ENCODE results near the gene FIGNL2.

FIGNL2 gene

GRCh38 chr12:51852404-51853137, 4.1 kb upstream of the FIGNL2 start:
- H3K36me3 ChIP-seq (ENCODE audit: control insufficient read depth, insufficient read depth, low read length), result no peaks in the 10 kb centered on the region
- WGBS, 2 experiments (ENCODE audit: insufficient coverage in 2 of 2), result 88% methylated on average over 4 of the region's 5 CpGs
- no peak overlapping the region for H3K27ac ChIP-seq (ENCODE audit: low read depth, low read length, severe bottlenecking)
- H3K9me3 ChIP-seq (ENCODE audit: control insufficient read depth, low read length), result no peaks in the 10 kb centered on the region
- H3K4me3 ChIP-seq (ENCODE audit: extremely low read depth, insufficient read depth, low read length, poor library complexity, severe bottlenecking), result no peak overlapping the region
- peaks cover 9% of the 10 kb centered on the region for H3K4me1 ChIP-seq (ENCODE audit: control insufficient read depth, insufficient read depth, low read length, poor library complexity, severe bottlenecking)

DNA sequence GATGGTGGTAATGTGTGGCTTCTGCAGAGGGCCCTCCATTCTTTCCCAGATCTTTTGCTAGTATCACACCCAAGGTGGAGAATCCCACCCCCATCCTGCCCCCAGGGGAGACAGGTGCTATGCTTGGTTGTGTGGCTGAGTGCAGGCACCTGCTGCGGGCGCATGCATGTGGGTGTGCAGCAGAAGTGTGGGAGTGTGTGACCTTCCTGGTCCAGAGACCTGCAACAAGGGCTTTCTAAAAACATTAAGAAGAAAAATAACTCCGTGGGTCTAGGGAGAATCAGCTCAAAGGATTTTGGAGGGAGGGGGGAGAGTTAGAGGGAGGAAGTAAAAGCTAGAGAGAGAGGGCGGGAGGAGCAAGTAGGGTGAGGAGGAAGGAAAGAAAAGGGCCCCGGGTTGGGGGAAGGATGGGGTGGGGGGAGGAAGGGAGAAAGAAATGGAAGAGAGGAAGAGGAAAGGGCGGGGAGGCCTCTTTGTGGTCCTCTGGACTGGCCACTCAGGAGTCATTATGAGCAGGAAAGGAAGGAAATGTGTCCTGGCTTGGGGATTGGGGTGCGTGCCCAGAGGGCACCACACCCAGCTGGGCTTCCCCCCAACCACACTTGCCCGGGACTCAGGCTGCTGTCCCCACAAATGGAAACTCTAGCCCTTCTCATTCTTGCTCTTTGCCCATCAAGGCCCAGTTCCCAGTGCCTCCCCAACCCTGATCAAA, 3.1 kb upstream of the FIGNL2 start:
- Histone ChIP-seq H3K9me3 (ENCODE audit: control insufficient read depth, low read length) (no peaks in the 10 kb centered on the region), H3K4me1 (ENCODE audit: control insufficient read depth, insufficient read depth, low read length, poor library complexity, severe bottlenecking) (peaks cover 11% of the 10 kb centered on the region), H3K27ac (ENCODE audit: low read depth, low read length, severe bottlenecking) (no peak overlapping the region), H3K4me3 (ENCODE audit: extremely low read depth, insufficient read depth, low read length, poor library complexity, severe bottlenecking) (no peak overlapping the region), H3K36me3 (ENCODE audit: control insufficient read depth, insufficient read depth, low read length) (no peaks in the 10 kb centered on the region)
- WGBS, 2 experiments (ENCODE audit: insufficient coverage in 2 of 2), result 72 to 73% methylated on average over 6 of the region's 8 CpGs

DNA sequence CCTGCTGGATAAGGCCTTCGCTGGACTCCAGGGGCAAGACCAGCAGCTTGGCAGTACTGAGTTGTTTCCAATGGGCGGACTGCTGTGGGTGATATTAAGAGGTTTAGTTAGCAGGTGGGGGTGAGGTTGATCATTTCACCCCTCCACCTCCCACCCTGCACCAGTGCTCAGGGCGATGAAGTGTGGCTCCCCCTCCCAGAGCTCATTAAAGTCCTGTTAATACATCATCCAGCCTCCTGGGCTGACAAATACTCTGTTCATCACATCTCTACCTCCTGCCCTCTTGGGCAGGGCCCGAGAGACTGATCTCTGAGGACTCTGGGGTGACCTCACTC, 2.4 kb upstream of the FIGNL2 start:
- 86 to 95% methylated on average over 2 to 3 of the region's 4 CpGs for WGBS, 2 experiments (ENCODE audit: insufficient coverage in 2 of 2)
- Histone ChIP-seq H3K36me3 (ENCODE audit: control insufficient read depth, insufficient read depth, low read length) (peaks cover 5% of the 10 kb centered on the region), H3K27ac (ENCODE audit: low read depth, low read length, severe bottlenecking) (no peak overlapping the region)

DNA sequence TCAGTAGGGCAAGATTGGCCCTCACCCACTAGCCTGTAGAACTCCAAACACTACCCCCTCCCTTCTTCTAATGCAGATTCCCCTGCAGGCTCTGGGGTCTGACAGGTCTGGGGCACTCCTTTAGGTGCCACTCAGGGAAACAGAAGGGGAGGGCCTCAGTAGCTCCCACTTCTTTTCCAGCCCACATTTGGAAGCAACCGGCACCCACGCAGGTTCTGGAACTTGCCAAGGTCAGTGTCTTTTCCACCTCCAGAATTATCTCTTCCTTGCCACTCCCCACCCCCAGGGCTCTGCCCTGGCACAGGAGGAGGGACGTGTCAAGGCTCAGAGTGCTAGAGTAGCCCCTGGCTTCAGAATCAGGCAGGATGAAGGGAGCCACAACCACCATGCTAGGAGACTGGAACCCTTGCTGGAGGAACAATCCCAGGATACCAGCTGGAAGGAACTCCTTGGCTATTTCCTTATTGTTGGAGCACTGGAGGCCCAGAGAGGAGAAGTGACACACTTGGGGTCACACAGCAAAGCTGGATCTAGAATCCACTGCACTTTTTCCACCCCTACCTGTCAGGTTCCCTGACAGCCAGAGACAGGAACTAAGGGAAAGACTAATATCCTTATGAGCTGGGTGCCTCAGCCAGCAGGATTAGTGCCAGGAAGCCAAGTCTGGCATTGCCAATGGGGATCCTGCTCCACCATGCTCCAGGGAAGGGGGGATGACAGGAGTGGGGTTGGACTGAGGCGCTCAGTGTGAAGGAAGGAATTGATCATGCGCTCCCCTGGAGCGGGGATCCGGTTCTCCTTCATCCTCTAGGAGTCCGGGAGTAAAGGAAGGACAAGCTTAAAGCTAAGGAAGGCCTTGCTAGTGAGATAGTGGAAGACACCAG, 1.8 kb upstream of the FIGNL2 start:
- peaks cover 11% of the 10 kb centered on the region for H3K4me1 ChIP-seq (ENCODE audit: control insufficient read depth, insufficient read depth, low read length, poor library complexity, severe bottlenecking)
- H3K4me3 ChIP-seq (ENCODE audit: extremely low read depth, insufficient read depth, low read length, poor library complexity, severe bottlenecking), result no peak overlapping the region
- no peak overlapping the region for H3K27ac ChIP-seq (ENCODE audit: low read depth, low read length, severe bottlenecking)
- WGBS, 2 experiments (ENCODE audit: insufficient coverage in 2 of 2), result 90 to 92% methylated on average over 5 to 8 of the region's 8 CpGs
- H3K36me3 ChIP-seq (ENCODE audit: control insufficient read depth, insufficient read depth, low read length), result peaks cover 11% of the 10 kb centered on the region
- no peaks in the 10 kb centered on the region for H3K9me3 ChIP-seq (ENCODE audit: control insufficient read depth, low read length)

More for the DNA sequence above, 2.4 kb upstream of the FIGNL2 start:
- no peaks in the 10 kb centered on the region for H3K9me3 ChIP-seq (ENCODE audit: control insufficient read depth, low read length)
- H3K4me1 ChIP-seq (ENCODE audit: control insufficient read depth, insufficient read depth, low read length, poor library complexity, severe bottlenecking), result peaks cover 13% of the 10 kb centered on the region
- no peak overlapping the region for H3K4me3 ChIP-seq (ENCODE audit: extremely low read depth, insufficient read depth, low read length, poor library complexity, severe bottlenecking)

- Histone ChIP-seq H3K9me3 (ENCODE audit: control insufficient read depth, low read length) (no peaks in the 10 kb centered on the region), H3K36me3 (ENCODE audit: control insufficient read depth, insufficient read depth, low read length) (peaks cover 21% of the 10 kb centered on the region), H3K4me1 (ENCODE audit: control insufficient read depth, insufficient read depth, low read length, poor library complexity, severe bottlenecking) (peaks cover 11% of the 10 kb centered on the region), H3K4me3 (ENCODE audit: extremely low read depth, insufficient read depth, low read length, poor library complexity, severe bottlenecking) (peak overlapping the region; percentile 38), H3K27ac (ENCODE audit: low read depth, low read length, severe bottlenecking) (peak overlapping the region; percentile 45)
- 10 to 13% methylated on average over 22 to 23 of the region's 57 CpGs for WGBS, 2 experiments (ENCODE audit: insufficient coverage in 2 of 2)
Observed at GRCh38 chr12:51848841-51849735, 570 bp upstream of the FIGNL2 start.

GRCh38 chr12:51847643-51848325, 734 bp downstream of the FIGNL2 start:
- Histone ChIP-seq H3K4me1 (ENCODE audit: control insufficient read depth, insufficient read depth, low read length, poor library complexity, severe bottlenecking) (peaks cover 11% of the 10 kb centered on the region), H3K27ac (ENCODE audit: low read depth, low read length, severe bottlenecking) (peak overlapping the region; percentile 83)
- 0% methylated on average over 20 to 27 of the region's 40 CpGs for WGBS, 2 experiments (ENCODE audit: insufficient coverage in 2 of 2)

GRCh38 chr12:51846911-51847642, 1.4 kb downstream of the FIGNL2 start:
- Histone ChIP-seq H3K4me1 (ENCODE audit: control insufficient read depth, insufficient read depth, low read length, poor library complexity, severe bottlenecking) (peaks cover 11% of the 10 kb centered on the region), H3K9me3 (ENCODE audit: control insufficient read depth, low read length) (no peaks in the 10 kb centered on the region), H3K27ac (ENCODE audit: low read depth, low read length, severe bottlenecking) (peak overlapping the region; percentile 83), H3K36me3 (ENCODE audit: control insufficient read depth, insufficient read depth, low read length) (peaks cover 27% of the 10 kb centered on the region), H3K4me3 (ENCODE audit: extremely low read depth, insufficient read depth, low read length, poor library complexity, severe bottlenecking) (peak overlapping the region; percentile 85)
- WGBS, 2 experiments (ENCODE audit: insufficient coverage in 2 of 2), result 0% methylated on average over 32 to 36 of the region's 59 CpGs

More at GRCh38 chr12:51847643-51848325, 734 bp downstream of the FIGNL2 start:
- Histone ChIP-seq H3K9me3 (ENCODE audit: control insufficient read depth, low read length) (no peaks in the 10 kb centered on the region), H3K4me3 (ENCODE audit: extremely low read depth, insufficient read depth, low read length, poor library complexity, severe bottlenecking) (peak overlapping the region; percentile 85), H3K36me3 (ENCODE audit: control insufficient read depth, insufficient read depth, low read length) (peaks cover 21% of the 10 kb centered on the region)

- H3K9me3 ChIP-seq (ENCODE audit: control insufficient read depth, low read length), result no peaks in the 10 kb centered on the region
- 60 to 68% methylated on average over 11 to 13 of the region's 15 CpGs for WGBS, 2 experiments (ENCODE audit: insufficient coverage in 2 of 2)
- peaks cover 31% of the 10 kb centered on the region for H3K36me3 ChIP-seq (ENCODE audit: control insufficient read depth, insufficient read depth, low read length)
- H3K27ac ChIP-seq (ENCODE audit: low read depth, low read length, severe bottlenecking), result no peak overlapping the region
- peak overlapping the region; percentile 85 for H3K4me3 ChIP-seq (ENCODE audit: extremely low read depth, insufficient read depth, low read length, poor library complexity, severe bottlenecking)
- peaks cover 11% of the 10 kb centered on the region for H3K4me1 ChIP-seq (ENCODE audit: control insufficient read depth, insufficient read depth, low read length, poor library complexity, severe bottlenecking)
Observed at GRCh38 chr12:51846271-51846691, 2.2 kb downstream of the FIGNL2 start.

GRCh38 chr12:51845482-51845881, 3.0 kb downstream of the FIGNL2 start:
- no peaks in the 10 kb centered on the region for H3K9me3 ChIP-seq (ENCODE audit: control insufficient read depth, low read length)
- H3K4me3 ChIP-seq (ENCODE audit: extremely low read depth, insufficient read depth, low read length, poor library complexity, severe bottlenecking), result no peak overlapping the region
- peaks cover 36% of the 10 kb centered on the region for H3K36me3 ChIP-seq (ENCODE audit: control insufficient read depth, insufficient read depth, low read length)
- H3K4me1 ChIP-seq (ENCODE audit: control insufficient read depth, insufficient read depth, low read length, poor library complexity, severe bottlenecking), result peaks cover 11% of the 10 kb centered on the region
- H3K27ac ChIP-seq (ENCODE audit: low read depth, low read length, severe bottlenecking), result no peak overlapping the region
- 81 to 82% methylated on average over 7 of the region's 7 CpGs for WGBS, 2 experiments (ENCODE audit: insufficient coverage in 2 of 2)

Data from mesodermal cell (in vitro differentiated cells).